ENCODE results near the gene MAPK1.
"Not testable (repeated sequence)": the region's sequence is repeated elsewhere in the genome, so short reads cannot be mapped to it uniquely, and the experiment has no call there.

Gene MAPK1

DNA sequence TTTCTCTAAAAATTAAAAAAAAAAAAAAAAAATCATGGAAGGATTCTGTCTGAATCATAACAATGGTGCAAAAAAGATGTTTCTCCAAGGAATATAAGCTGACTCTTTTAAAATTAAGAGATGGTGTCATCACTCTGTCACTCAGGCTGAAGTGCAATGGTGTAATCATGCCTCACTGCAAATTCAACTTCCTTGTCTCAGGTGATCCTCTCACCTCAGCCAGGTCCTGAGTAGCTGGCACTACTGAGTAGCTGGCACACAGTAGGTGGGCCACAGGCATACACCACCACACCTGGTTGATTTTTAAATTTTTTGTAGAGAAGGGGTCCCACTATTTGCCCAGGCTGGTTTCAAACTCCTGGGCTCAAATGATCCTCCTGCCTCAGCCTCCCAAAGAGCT lies 77.1 kb downstream of the MAPK1 start:
- no peak for DNase-seq

DNA sequence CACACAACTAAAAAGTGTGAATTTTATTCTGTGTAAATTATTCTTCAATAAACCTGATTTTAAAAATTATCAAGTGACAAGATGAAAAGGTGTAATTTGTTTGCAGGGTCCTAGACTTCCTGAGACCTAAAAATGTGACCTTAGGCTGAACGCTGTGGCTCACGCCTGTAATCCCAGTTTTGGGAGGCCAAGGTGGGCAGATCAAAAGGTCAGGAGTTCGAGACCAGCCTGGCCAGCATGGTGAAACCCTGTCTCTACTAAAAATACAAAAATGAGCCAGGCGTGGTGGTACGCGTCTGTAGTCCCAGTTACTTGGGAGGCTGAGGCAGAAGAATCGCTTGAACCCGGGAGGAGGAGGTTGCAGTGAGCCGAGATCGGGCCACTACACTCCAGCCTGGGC lies 79.9 kb downstream of the MAPK1 start:
- not testable (repeated sequence) for DNase-seq

DNA sequence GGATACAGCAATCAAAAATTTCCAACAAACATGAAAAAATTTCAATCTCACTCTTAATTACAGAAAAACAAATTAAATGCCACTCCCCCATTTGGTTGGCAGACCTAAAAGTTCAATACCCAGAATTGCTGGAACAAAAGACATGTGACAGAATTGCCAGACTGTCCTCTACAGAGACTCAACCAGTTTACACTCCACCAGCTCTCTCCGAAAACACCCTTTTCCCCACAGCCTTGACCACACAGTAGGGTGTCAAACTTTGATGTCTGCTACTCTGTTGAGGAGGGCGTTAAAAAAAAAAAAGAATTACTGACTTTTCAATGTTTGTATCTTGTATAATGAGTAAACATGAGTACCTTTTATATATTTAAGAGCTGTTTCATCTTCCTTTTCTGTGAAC lies 87.2 kb downstream of the MAPK1 start:
- DNase-seq = no peak

DNA sequence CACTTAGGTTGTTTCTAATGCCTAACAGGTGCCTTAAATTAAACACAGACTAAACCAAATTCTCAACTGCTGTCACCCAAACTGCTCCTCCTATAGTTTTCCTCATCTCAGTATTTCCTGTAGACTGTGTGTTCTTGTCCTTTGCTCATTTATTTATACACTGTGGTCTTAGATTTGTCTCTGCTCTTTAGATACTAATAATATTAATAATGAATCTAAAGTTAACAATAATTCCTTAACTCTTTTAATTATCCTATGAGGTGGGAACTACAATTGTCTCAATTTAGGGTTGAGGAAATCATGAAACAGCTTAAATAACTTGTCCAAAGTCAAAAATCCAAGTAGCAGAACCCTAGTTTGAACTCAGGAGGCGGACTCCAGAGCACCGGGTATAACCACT lies 88.0 kb downstream of the MAPK1 start:
- DNase-seq = no peak

DNA sequence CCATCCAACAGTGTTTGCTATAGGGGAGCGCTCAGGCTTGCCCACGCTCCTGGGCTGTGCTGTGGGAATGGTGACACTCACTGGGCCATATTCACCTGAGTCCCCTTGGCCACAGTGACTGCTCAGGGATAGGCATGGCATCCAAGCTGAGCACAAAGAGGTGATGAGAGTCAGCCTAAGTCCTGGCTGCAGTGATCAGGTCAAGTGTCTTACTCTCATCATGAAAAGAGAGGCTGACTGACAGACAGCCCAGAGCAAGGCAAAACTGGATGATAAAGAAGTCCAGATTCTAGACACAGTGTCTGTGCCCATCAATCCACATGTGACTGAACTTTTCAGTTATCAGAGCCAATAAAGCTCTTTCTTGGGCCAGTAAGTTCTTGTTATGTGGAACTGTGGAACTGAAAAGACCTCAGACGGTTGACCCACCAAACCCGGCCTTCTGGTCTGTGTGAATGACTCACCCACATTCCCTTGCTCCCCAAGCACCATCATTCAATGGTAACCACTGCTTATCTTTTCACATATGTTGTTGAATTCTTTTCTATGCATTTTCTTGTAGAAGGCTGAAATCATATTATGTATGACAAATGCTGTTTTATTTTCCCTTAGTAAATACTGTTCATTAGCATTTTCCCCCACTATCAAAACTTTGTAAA lies 88.6 kb downstream of the MAPK1 start:
- DNase-seq = no peak

DNA sequence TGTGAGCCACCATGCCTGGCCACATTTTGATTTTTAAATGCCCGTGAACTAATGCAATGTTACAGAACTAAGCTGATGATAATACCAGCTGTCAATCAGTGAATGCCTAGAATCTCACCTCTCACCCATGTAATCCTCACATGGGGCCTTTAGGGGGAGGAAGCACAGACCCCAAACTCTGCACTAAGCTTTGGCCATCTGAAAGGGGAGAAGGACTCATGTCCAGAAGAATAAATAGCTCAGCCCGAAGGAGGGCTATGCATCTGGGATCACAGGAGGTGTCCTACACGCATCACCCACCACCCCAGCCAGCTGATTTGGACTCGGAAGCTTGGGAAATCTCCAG lies 95.8 kb downstream of the MAPK1 start:
- no peak for DNase-seq

DNA sequence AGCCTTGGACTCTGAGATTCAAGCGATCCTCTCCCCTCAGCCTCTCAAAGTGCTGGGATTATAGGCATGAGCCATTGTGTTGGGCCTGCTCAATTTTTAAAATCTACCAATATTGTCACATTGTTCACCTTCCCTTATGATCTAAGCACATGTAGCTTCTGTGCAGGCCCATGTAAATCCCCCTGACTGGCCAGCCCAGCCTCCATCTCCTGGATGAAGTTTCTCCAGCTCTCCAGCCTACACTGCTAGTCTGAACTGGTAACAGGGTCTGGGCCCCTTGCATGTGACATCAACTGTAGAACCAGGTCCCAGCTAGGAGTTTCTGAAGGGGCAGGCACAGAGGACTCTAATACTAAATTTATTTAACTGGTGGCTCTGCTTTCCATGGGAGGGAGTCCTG lies 99.0 kb downstream of the MAPK1 start:
- DNase-seq = no peak

DNA sequence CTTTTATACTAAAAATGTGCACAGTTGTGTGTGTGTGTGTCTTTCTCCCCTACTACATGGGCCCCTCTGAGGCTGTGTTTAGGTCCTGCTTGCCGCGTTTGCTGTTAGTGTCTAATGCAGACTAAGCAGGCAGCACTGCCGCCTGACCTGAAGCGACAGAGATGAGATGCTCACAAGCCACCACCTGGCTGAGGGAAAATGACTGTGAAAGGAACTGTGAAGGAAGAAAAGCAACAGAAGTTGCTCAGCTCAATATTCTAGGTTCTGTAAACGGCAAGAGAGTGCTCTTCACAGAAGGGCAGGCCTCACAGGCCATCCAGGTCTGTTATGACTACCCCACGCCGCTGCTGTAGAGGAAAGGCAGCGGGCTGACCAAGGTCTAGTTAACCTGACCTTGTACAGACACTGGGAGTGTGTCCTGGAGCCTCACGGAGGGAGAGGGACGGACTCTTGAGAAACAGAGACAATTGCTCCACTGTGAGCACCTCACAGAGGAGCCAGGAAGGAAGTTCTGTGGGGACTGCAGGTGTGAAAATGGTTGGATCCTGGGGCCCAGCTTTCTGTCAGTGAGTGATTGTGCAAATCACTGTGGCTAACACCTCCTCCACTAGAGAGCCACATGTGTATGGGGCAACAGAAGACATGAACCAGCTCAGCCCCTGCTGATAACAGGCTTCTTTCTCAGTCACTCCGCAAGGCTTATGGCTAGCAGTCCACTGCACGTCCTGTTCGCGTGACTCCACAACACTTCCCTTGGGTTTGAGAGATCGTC lies 100.6 kb downstream of the MAPK1 start:
- DNase-seq = peak; percentile 73

DNA sequence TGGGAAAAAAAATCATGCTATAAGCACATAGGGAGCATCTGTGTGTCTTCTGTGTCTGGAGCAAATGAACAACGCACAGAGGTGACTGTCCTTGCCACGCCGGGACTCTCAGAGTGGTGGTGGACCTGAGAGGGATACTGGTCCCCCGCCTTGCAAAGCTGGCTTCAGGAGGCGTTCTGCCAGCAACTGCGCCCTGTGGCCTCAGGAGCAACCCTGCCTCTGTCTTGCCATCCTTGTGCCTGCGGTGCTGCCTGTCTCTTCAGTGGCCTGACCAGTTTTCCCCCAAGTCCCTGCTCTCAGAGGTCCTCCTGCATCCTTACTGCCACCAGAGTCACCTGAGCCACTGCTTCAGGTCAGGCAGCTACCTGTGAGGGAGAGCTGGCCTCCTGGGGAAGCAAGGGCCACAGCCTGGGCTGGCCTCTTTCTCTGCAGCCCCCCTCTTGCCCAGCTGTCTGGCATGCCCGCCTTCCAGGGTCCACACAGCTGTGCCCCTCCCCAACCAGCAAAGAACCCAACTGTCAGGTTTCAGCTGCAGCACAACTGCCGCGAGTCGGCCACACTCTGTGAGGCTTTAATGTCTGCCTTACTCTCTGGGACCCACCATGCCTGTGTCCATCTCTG lies 101.4 kb downstream of the MAPK1 start:
- no peak for DNase-seq

DNA sequence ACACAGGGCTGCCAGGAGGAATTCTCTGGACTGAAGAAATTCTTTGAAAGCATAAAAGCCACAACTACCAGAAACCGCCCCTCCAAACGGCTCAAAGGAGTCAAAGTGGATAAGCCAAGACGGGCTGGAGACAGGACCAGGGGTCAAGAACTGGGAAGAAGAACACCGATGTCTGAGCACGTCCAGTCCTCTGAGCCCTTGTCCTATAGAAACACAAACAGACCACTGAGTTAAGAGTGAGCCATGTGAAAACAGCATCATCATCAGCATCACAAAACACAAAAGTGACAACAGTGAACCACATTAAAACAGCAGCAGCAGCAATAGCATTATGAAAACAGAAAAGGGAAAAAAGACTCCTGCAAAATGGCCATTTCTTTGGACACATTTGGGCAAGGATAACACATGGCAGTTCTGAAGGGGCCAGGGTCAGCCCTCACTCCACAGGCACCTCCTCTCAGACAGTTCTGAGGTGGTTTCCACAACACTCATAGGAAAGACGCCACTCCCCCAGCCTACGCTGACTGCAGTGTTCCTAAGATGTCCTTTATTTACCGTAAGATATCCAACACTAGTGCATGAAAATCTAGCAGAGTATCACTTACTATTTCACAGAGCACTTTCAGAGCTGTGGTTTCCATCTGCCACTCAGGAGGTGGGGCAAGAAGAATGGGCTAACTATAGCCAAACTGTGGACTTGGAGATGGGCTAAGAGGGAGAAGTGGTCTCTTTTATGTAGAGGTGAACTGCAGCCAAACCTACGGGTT lies 103.2 kb downstream of the MAPK1 start:
- peak; percentile 13 for DNase-seq

DNA sequence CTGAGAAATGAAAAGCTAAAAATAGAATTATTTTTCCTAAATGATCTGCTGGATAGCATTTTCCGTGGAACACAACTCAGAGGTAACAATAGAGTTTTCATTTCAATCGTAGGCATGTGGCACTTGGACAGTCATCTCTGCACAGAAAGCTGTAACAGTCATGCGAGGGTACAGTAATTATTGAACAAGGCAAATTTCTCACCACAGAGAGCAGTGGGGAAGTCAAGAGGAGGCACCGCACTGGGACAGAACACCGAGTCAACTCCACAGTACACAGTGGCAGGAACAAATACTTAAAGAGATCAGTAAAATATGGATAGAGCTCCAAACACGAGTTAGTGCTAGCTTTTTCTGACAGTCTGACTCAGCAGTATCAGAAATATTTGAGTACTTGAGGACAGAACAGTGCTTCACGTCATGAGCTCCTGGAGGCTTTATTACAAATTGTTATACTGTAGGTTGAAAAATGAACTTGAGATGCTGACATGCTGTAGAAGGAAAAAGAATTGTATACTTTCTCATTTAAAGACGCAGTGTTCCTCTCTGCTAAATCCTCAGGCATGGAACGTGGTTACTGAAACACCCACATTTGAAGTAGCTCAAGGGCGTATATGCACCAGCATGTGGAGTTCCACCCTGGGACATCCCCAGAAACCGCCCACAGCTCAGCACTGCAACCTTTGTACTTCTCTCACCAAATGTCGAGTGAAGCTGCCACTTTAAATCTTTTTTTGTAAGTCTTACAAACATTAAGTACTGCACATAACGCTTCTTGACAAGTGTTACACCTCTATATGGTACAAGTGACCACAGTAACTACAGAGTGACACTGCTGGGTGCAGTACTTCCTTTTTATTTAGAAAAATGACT lies 104.5 kb downstream of the MAPK1 start:
- DNase-seq = peak; percentile 74

DNA sequence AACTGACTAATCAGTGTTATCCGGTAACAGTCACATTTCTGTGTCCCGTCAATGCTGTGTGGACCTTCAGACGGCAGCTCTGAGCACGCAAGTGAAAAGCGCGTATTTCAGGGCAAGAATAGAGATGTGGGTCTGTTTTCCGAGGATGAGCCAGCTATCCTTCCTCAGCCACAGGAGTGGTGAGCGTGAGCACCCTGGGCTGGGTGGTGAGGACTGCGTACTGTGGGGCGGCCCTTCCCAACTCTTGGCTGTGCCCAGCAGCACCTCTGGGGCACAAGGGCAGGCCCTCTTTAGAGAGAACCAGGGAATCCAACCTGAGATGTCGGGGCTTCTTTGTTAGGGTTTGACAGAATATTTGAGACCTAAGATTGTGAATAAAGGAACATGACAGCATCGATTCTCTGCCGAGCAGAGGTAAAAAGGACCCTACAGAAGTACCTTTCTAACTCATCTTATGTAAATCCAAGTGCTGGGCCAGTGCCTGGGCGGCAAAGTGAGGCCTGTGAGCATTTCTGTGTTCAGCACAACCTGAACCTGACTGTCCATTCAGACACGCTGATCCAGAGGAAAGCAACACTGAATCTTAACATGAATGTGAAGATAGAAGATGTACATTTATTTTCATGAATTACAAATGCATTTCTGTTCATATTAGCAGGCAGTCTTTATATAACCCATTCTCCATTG lies 105.3 kb downstream of the MAPK1 start:
- no peak for DNase-seq

DNA sequence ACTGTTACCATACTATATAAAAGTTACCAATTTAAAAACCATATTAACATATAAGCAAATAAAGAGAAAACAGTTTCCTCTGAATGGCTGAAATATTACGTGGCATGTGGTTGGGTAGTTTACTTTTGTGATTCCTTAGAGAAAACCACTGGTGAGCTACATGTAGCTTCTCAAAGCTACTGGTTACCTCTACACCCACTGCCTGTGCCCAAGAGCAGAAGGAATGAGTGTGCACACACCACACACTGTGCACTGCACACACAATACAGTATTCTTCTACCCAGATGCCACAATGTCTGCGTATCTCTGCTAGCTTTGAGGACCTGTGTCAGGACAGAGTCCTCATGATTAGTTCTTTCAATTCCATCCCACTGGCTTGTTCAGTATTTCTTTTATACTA lies 106.4 kb downstream of the MAPK1 start:
- DNase-seq = peak; percentile 38

DNA sequence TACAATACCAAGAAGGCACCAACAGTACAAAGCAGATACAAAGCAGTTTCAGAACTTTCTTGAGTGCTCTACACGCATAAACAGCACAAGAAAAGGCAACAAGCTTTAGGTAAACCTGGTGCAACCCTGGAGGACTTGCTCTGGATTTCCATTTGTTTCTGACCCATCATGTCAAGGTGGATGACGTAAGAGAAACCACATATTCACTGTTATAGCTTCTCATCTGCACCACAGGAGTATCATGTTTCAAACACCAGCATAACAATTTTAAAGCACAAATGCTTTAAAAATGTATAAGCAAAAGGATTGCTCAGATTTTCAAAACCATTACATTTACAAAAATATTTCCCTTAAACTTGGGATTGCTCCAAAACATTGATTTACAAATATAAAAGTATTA lies 106.8 kb downstream of the MAPK1 start:
- DNase-seq = no peak

DNA sequence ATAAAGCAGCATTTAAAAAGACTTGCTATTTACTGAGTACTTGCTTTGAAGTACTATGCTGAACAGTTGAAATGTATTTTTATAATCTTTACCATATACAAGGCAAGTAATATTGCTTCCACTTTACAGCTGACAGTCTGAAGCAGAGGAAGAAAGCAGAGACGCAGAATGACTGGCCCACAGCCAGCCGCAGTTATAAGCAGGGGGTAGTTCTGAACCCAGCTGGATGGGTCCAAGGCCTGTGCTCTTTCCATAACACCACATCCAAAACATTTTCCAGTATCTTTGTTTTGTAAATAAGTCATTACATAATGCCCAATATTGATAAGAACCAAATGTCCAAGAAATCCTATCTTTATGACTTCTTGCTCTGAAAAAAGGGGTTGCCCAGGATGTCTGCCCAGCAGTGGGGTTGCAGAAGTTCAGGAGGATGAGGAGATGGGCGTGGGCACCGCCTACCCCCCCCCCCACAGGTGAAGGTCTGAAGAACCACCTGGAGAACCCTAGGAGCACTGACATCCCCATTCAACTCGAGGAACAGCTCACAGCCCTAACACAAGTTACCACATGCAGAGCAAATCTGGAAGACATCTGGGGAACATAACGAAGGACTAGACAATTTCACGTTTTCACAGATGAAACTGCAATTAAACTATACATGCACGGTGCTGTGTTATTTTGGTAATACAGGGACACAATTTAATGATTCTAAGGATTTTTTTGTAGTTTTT lies 107.6 kb downstream of the MAPK1 start:
- no peak for DNase-seq

DNA sequence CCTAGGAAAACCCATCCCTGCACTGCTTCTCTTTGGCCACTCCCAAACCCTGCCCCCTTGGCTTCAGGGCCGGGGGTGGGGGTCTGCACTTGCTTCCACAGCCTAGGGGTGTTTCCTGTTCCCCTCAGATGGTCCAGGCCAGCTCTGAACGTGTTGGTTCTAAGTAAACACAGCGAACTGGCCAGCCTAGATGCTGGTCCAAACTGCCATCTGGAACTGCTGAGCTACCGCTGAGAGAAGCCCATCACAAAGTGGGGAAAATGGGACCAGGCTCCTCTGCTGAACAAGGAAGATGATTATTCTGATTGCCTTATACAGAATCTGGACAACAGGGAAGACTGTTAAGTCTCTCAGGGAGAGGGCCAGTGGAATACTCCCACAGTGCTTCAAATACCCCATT lies 108.4 kb downstream of the MAPK1 start:
- no peak for DNase-seq

DNA sequence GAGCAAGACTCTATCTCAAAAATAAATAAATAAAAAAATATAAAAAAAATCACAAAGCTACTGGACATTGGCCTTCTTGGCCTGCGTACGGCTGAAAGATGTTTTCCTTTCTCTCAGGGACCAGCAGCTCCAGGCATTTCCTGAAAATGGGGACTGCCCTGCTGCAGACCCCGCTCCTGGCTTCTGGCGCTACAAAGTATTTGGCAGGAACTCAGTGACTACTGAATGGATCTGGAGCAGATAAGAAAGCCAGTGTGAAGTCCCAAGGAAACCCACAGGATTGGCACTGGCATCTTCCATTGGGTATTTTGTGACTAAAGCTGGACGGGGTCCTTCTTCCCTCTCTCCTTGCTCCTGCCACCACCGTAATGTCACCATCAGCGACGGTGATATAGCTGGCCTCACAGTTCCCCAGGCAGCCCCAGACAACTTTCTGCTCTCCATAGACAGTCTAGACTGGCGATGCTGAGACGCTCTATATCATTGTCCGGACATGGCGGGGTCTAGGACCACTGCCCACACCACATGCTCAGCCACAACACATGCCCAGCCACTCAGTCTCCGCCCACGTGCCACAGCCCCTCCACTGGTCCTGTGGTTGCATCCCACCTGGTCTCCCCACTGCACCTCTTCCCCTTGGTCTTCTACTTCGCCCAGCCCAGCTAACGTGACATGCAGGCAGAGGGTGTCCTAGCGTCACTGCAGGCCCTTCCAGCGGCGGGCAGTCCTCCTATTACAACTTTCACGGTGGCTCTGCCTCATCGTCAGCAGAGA lies 109.2 kb downstream of the MAPK1 start:
- no peak for DNase-seq

DNA sequence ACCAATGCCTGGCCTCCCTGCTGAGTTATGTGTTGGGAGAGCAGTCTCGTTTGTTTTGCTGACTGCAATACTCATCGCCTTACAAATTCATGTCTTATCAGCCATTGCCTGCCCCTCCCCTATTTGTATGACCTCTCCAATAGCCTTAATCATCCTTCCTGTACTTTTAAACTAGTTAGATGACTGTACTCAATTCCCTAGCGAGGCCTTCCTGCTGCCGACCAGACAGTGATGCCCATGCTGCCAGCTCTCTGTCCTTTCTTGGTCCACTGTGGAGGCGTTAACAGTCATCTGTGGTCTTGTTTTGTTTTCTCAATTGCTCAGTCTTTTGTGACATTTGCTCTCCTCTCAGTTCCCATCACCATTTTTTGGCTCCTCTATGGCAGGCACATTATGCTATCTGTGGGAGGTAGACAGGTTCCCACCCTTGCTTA lies 111.6 kb downstream of the MAPK1 start:
- DNase-seq = no peak

DNA sequence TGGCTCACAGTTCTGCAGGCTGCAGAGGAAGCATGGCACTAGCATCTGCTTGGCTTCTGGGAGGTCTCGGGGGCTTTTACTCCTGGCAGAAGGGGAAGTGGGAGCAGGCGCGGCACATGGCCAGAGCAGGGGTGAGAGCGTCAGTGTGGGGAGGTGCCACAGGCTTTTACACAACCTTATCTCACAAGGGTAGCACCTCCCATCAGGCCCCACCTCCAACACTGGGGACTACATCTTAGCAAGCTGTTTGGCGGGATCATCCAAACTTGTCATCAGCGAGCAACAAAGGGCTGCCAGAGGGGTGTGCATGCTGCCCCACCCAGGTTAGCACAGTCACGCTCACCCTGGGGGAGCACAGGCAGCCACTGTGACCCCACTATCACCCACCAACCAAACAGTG lies 112.9 kb downstream of the MAPK1 start:
- DNase-seq = no peak

DNA sequence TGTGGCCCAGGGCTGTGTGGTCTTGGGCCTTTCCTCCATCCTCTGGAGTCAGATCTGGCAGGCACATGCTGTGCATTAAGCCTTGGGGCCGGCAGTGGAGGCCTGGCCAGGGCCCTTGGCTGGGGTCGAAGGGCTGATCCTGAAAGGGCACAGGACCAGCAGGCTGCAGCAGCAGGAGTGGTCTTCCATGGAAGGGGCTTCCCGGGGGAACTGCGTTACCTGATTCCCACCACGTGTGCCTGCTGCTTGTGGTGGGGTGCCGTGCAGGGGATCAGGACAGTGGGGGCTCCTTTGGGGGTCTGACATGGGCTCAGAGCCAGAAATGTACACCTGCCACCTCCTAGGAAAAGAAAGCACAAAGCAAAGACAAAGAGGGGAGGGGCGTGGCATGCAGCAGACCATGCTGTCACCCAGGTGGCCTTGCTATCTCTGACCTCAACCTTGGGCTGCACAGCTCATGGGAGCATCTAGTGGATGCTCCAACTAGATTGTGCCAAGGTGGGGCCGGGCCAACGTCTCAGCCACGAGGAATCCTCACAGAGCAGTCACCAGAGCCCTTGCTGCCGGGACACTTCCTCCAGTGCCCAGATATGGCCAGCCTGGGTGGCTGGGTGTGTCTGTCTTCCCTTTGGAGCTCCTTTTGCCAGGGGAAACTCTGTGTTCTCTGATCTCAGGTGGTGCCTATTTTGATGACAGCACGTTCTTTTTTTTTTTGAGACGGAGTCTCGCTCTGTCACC lies 113.9 kb downstream of the MAPK1 start:
- DNase-seq = no peak
